ENCODE data around the gene PIM2.

DNA sequence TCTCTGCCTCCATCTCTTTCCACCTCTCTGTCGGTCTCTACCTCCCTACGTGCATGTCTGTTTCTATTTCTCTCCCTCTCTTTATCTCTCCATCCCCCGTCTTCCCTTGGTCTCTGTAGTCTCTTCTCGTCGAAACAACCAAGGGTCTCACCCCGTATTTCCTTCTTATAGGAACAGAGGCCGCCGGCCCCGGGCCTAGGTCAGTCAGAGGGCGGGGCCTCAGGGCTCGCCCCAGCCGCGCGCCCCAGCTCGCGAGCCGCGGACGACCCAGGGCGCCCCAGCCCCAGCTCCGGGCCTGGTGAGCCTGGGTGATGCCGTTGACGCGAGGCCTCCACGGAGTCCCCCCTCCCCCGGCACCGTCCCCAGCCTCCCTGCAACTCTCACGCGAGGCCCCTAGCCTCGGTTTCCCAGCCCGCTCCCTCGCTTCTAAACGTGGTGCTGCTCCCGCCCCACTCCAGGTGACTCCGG is 27.9 kb downstream of the PIM2 start:
- TF ChIP-seq, protein P1, sequence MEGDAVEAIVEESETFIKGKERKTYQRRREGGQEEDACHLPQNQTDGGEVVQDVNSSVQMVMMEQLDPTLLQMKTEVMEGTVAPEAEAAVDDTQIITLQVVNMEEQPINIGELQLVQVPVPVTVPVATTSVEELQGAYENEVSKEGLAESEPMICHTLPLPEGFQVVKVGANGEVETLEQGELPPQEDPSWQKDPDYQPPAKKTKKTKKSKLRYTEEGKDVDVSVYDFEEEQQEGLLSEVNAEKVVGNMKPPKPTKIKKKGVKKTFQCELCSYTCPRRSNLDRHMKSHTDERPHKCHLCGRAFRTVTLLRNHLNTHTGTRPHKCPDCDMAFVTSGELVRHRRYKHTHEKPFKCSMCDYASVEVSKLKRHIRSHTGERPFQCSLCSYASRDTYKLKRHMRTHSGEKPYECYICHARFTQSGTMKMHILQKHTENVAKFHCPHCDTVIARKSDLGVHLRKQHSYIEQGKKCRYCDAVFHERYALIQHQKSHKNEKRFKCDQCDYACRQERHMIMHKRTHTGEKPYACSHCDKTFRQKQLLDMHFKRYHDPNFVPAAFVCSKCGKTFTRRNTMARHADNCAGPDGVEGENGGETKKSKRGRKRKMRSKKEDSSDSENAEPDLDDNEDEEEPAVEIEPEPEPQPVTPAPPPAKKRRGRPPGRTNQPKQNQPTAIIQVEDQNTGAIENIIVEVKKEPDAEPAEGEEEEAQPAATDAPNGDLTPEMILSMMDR (IDR thresholded peaks at IDR 0.05), result no peak
- TF ChIP-seq KDM5A (IDR thresholded peaks at IDR 0.05), result no peak
- no peak for TF ChIP-seq KDM1A (IDR thresholded peaks at IDR 0.05; ENCODE audit: low read depth)
- TF ChIP-seq CBX2 (IDR thresholded peaks at IDR 0.05; ENCODE audit: borderline replicate concordance, low read depth), result no peak
- TF ChIP-seq, protein P2, sequence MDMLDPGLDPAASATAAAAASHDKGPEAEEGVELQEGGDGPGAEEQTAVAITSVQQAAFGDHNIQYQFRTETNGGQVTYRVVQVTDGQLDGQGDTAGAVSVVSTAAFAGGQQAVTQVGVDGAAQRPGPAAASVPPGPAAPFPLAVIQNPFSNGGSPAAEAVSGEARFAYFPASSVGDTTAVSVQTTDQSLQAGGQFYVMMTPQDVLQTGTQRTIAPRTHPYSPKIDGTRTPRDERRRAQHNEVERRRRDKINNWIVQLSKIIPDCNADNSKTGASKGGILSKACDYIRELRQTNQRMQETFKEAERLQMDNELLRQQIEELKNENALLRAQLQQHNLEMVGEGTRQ (IDR thresholded peaks at IDR 0.05), result no peak

All from A549 (cell line).